K562 (cell line): ENCODE measurements around the gene CEMIP2.

Experiments used
- NR1H2 ChIP-seq: sonication (generic); formaldehyde crosslinking; IDR thresholded peaks from 2 replicates; pipeline ENCODE4 v1.4.0; 2020; ENCODE audit warnings: mild to moderate bottlenecking, missing genetic modification reagents
- TF ChIP-seq, protein P1 (sequence below): sonication (generic); formaldehyde crosslinking; IDR thresholded peaks from 2 replicates; pipeline ENCODE4 v1.8.1; 2023; ENCODE audit warnings: mild to moderate bottlenecking, missing genetic modification reagents

DNA sequence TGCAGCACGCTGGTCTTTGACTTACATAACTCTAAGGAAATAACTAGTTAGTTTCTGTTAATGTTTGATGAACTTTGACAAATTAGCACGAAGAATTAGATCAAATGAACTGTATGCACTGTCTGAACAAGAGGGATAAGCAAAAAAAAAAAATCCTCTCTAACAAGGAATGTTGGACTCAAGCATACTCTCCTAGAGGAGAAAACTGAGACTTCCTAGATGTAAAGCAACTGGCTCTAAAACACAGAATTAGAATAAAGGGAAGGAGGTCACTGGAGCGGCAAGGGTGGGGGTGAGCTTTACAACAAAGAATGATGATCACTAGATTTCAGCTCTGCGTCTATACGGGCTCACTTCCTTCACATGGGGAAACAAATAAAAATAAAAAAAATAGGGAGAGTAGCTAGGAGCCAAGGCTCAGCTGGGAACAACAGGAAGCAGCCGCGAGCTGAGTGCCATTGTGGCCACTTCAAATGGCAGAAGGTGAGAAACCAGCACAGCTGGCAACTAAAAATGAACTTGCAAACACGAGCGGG, 48.7 kb upstream of the CEMIP2 start:
- TF ChIP-seq, protein P1, sequence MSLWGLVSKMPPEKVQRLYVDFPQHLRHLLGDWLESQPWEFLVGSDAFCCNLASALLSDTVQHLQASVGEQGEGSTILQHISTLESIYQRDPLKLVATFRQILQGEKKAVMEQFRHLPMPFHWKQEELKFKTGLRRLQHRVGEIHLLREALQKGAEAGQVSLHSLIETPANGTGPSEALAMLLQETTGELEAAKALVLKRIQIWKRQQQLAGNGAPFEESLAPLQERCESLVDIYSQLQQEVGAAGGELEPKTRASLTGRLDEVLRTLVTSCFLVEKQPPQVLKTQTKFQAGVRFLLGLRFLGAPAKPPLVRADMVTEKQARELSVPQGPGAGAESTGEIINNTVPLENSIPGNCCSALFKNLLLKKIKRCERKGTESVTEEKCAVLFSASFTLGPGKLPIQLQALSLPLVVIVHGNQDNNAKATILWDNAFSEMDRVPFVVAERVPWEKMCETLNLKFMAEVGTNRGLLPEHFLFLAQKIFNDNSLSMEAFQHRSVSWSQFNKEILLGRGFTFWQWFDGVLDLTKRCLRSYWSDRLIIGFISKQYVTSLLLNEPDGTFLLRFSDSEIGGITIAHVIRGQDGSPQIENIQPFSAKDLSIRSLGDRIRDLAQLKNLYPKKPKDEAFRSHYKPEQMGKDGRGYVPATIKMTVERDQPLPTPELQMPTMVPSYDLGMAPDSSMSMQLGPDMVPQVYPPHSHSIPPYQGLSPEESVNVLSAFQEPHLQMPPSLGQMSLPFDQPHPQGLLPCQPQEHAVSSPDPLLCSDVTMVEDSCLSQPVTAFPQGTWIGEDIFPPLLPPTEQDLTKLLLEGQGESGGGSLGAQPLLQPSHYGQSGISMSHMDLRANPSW: no peak
- no peak for TF ChIP-seq NR1H2 (CRISPR knock-in tag)
